ENCODE data around the gene PDE6C.

DNA sequence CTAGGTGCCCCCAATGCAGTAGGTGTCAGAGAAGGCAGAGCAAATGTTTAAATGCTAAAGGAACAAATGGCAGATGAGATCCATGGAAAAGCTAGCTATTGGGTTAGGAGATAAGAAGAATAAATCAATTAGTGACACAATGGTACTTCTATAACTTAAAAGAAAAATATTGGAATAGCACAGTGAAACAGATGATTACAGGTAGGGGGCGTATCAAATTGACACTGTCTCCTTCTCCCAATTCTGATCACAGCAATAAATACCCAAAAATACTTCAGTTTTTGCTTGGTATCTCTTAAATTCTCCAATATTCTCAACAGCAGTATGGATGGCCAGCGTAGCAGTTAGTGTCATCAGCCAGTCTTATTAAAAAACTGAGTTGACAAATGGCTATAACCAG, 84.9 kb downstream of the PDE6C start:
- TF ChIP-seq, protein P1, sequence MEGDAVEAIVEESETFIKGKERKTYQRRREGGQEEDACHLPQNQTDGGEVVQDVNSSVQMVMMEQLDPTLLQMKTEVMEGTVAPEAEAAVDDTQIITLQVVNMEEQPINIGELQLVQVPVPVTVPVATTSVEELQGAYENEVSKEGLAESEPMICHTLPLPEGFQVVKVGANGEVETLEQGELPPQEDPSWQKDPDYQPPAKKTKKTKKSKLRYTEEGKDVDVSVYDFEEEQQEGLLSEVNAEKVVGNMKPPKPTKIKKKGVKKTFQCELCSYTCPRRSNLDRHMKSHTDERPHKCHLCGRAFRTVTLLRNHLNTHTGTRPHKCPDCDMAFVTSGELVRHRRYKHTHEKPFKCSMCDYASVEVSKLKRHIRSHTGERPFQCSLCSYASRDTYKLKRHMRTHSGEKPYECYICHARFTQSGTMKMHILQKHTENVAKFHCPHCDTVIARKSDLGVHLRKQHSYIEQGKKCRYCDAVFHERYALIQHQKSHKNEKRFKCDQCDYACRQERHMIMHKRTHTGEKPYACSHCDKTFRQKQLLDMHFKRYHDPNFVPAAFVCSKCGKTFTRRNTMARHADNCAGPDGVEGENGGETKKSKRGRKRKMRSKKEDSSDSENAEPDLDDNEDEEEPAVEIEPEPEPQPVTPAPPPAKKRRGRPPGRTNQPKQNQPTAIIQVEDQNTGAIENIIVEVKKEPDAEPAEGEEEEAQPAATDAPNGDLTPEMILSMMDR (IDR thresholded peaks at IDR 0.05), result no peak
- TF ChIP-seq POLR2AphosphoS5 (IDR thresholded peaks at IDR 0.05), result no peak
